Chondrocyte (in vitro differentiated cells): ENCODE measurements around the gene RPUSD3. TPM values are rescaled to one million over a fixed set of nuclear protein-coding genes. Genes with fewer than 3 reads are reported as not detected.

Source experiments
- DNase-seq: peaks from one replicate; pipeline ENCODE4 v3.0.0; 2021; ENCODE audit warnings: mixed read lengths, low spot score
- H3K27ac Mint-ChIP-seq: one replicate; pipeline ENCODE4 v1.8.0; 2021; ENCODE audit warnings: mild to moderate bottlenecking, moderate library complexity, mixed read lengths; ENCODE audit not compliant: unreplicated experiment
- H3K27me3 Mint-ChIP-seq: 2 replicates; pipeline ENCODE4 v1.8.0; 2021; ENCODE audit warnings: low read depth, mixed read lengths
- H3K36me3 Mint-ChIP-seq: 2 replicates; pipeline ENCODE4 v1.8.0; 2021; ENCODE audit warnings: low read depth, mixed read lengths
- H3K4me1 Mint-ChIP-seq: 2 replicates; pipeline ENCODE4 v1.8.0; 2021; ENCODE audit warnings: low read depth, mild to moderate bottlenecking, mixed read lengths
- H3K4me3 Mint-ChIP-seq: one replicate; pipeline ENCODE4 v1.8.0; 2021; ENCODE audit warnings: mild to moderate bottlenecking, moderate library complexity, mixed read lengths; ENCODE audit not compliant: unreplicated experiment
- H3K9me3 Mint-ChIP-seq: 2 replicates; pipeline ENCODE4 v1.8.0; 2021; ENCODE audit warnings: low read depth, mixed read lengths
- CTCF ChIP-seq: fragments of 200-600 bp; sonication (generic); IDR thresholded peaks from 2 replicates; pipeline ENCODE4 v1.5.0; 2021; ENCODE audit warnings: antibody characterized with exemption, mild to moderate bottlenecking, moderate library complexity
- total RNA-seq: library from RNA; stranded (reverse); gene quantifications from 3 replicates; pipeline ENCODE4 v1.2.1, GENCODE V29; 2021

RPUSD3 gene
- total RNA-seq, 1 donor from 2014 or later = 27.7 TPM

- DNase-seq = no peak
- H3K36me3 Mint-ChIP-seq = peaks cover 5% of the 10 kb centered on the region
- H3K4me3 Mint-ChIP-seq = no peak overlapping the region
- no peaks in the 10 kb centered on the region for H3K27me3 Mint-ChIP-seq
- no peak for TF ChIP-seq CTCF
- H3K9me3 Mint-ChIP-seq = no peaks in the 10 kb centered on the region
- H3K4me1 Mint-ChIP-seq = peaks cover 30% of the 10 kb centered on the region
- H3K27ac Mint-ChIP-seq = no peak overlapping the region
These were observed 44.7 kb upstream of the RPUSD3 start for GRCh38 chr3:9888540-9888939.

- no peak overlapping the region for H3K27ac Mint-ChIP-seq
- no peak overlapping the region for H3K4me3 Mint-ChIP-seq
- peaks cover 20% of the 10 kb centered on the region for H3K4me1 Mint-ChIP-seq
- no peak for TF ChIP-seq CTCF
- no peaks in the 10 kb centered on the region for H3K27me3 Mint-ChIP-seq
- H3K9me3 Mint-ChIP-seq = no peaks in the 10 kb centered on the region
- H3K36me3 Mint-ChIP-seq = peaks cover 2% of the 10 kb centered on the region
- DNase-seq = no peak
These were observed 43.7 kb upstream of the RPUSD3 start for GRCh38 chr3:9887480-9887879.

GRCh38 chr3:9886328-9886727 lies 42.5 kb upstream of the RPUSD3 start:
- H3K9me3 Mint-ChIP-seq = no peaks in the 10 kb centered on the region
- H3K4me3 Mint-ChIP-seq = no peak overlapping the region
- H3K4me1 Mint-ChIP-seq = peaks cover 14% of the 10 kb centered on the region
- no peak for DNase-seq
- no peak overlapping the region for H3K27ac Mint-ChIP-seq
- TF ChIP-seq CTCF = no peak
- H3K27me3 Mint-ChIP-seq = no peaks in the 10 kb centered on the region
- H3K36me3 Mint-ChIP-seq = no peaks in the 10 kb centered on the region

GRCh38 chr3:9884555-9885165 lies 40.9 kb upstream of the RPUSD3 start:
- H3K36me3 Mint-ChIP-seq = no peaks in the 10 kb centered on the region
- H3K4me3 Mint-ChIP-seq = no peak overlapping the region
- no peak for DNase-seq
- H3K9me3 Mint-ChIP-seq = no peaks in the 10 kb centered on the region
- peak overlapping the region; percentile 90 for H3K27ac Mint-ChIP-seq
- no peak for TF ChIP-seq CTCF
- H3K27me3 Mint-ChIP-seq = no peaks in the 10 kb centered on the region
- H3K4me1 Mint-ChIP-seq = peaks cover 8% of the 10 kb centered on the region

GRCh38 chr3:9883706-9884554 lies 40.1 kb upstream of the RPUSD3 start:
- no peak for DNase-seq
- Mint-ChIP-seq H3K4me1 (peaks cover 8% of the 10 kb centered on the region), H3K4me3 (no peak overlapping the region), H3K36me3 (no peaks in the 10 kb centered on the region), H3K27ac (peak overlapping the region; percentile 90), H3K27me3 (no peaks in the 10 kb centered on the region), H3K9me3 (no peaks in the 10 kb centered on the region)
- no peak for TF ChIP-seq CTCF
